NCI-H2081 treated with DMSO at 0.1 percent for 48 hours (cell line): ENCODE results near the gene PALD1.
"Not testable (repeated sequence)": the region's sequence is repeated elsewhere in the genome, so short reads cannot be mapped to it uniquely, and the experiment has no call there.

Experiments
- DNase-seq: peaks from one replicate; lab custom pipeline; 2025; lab: John Stamatoyannopoulos, UW

The PALD1 gene

DNA sequence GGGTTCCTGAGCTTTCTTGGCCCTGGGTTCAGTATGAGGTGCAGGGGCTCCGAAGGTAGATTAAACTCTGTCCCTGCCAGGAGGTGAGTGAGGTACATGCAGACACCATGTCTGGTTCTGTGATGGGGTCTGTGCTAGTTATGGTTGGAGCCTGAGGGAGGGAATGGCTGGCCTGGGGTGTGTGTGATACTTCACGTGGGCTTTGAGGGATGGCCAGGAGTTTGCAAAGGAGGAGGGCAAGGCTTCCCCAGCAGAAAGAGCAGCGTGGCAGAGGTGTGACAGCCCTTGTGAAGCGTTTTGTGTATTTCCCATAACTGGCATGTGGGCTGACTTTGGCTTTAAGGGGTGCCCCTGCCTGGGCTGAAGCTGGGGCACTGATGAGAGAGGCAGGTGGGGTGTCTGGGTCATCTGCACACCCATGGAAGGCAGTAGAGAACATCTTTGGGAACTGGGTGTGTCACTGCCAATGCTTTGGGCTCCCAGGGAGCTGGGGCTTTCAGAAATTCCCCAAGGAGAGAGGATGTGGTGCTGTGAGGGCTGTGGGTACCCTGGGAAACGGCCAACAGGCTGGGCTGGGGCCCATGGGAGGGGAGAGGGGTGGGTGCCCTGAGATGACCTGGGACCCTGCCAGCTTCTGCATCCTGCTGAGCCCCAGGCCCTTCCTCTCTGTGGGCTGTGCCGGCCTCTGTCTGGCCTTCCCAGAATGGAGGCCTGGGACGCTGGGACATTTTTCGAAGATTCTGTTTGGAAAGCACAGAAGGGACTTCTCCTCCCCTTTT is 4.6 kb downstream of the PALD1 start:
- no peak for DNase-seq

DNA sequence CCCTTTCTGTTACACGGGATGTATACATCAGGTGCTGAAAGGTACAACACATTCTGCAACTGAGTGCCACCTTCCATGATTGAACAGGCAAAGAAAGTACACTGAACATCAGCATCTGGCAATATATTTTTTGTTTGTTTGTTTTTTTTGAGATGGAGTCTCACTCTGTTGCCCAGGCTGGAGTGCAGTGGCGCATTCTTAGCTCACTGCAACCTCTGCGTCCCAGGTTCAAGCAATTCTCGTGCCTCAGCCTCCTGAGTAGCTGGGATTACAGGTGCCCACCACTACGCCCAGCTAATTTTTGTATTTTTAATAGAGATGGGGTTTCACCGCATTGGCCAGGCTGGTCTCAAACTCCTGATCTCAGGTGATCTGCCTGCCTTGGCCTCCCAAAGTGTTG is 5.3 kb downstream of the PALD1 start:
- not testable (repeated sequence) for DNase-seq

DNA sequence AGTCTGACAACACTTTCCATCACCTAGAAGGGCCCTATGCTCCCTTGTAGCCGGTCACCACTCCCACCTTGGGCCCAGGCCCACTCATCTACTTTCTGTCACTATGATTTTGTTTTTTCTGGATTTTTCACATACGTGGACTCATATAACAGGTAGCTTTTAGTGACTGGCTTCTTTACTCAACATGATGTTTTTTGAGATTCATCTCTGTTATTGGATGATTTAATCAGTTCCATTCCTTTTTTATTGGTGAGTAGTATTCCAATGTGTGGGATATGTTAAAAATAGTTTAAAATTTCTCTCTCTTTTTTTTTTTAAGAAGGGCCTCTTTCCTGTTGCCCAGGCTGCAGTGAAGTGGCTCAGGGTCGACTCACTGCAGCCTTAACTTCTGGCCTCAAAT is 9.3 kb downstream of the PALD1 start:
- DNase-seq = no peak

DNA sequence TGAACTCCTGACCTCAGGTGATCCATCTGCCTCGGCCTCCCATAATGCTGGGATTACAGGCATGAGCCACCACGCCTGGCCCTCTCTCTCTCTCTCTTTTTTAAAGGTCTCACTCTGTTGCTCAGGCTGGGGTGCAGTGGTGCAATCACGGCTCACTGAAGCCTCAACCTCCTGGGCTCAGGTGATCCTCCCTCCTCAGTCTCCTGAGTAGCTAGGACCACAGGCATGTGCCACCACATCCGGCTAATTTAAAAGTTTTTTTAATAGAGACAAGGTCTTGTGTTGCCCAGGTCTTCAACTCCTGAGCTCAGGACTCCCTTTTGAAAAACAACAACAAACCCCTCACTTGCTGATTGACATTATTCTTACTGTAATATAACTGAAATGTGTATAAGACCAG is 11.6 kb downstream of the PALD1 start:
- DNase-seq = no peak

DNA sequence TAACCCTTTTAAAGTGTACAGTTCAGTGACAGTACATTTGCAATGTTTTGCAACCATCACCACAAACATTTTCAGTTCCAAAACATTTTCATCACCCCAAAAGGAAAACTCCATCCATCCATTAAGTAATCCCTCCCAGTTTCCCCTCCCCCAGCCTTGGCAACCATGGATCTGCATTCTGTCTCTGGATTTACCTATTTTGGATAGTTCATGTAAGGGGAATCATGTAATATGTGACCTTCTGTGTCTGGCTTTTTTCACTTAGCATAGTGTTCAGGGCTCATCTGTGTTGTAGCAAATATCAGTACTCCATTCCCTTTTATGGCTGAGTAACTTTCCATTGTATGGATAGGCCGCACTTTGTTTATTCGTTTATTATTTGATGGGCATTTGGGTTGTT is 13.0 kb downstream of the PALD1 start:
- no peak for DNase-seq

DNA sequence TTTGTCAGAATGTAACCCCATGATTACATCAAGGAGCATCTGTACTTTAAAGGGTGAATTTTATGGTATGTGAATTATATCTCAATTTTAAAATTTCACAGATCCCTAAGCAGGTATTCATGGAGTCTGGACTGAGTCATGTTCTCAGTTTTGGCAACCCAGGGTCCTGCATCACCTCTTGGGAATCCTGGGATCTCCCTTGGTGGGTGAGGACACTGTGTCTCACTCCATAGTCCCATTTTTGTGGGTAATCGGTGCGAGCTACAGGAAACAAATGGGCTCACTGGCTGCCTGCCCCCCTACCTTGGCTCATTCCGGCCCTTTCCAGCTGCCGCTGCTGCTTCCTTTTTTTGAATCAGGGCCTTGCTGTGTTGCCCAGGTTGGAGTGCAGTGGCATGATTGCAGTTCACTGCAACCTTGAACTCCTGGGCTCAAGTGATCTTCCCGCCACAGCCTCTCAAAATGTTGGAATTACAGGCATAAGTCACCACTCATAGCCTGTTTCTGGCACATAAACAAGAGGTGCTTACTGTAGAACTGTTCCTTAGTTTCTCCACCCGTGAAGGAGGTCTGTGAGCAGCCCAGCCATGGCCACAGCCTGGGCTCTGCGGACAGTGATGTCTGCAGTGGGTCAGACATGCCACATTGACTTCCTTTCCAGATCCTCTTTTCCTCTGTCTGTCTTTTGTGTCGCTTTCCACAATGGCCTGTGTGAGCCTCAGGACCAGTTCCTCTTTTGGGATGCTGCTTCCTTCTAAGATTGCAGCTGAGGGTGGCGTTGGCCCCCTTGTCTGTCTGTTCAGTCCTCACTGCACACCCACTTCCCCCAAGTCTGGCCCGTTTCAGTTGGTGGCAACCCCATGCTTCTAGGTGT is 14.5 kb downstream of the PALD1 start:
- DNase-seq = no peak

- DNase-seq = no peak
Measured at GRCh38 chr10:70493660-70494234, 15.2 kb downstream of the PALD1 start.

- no peak for DNase-seq
Measured at GRCh38 chr10:70494536-70494935, 16.0 kb downstream of the PALD1 start.

GRCh38 chr10:70494966-70495365 is 16.4 kb downstream of the PALD1 start:
- DNase-seq = no peak

DNA sequence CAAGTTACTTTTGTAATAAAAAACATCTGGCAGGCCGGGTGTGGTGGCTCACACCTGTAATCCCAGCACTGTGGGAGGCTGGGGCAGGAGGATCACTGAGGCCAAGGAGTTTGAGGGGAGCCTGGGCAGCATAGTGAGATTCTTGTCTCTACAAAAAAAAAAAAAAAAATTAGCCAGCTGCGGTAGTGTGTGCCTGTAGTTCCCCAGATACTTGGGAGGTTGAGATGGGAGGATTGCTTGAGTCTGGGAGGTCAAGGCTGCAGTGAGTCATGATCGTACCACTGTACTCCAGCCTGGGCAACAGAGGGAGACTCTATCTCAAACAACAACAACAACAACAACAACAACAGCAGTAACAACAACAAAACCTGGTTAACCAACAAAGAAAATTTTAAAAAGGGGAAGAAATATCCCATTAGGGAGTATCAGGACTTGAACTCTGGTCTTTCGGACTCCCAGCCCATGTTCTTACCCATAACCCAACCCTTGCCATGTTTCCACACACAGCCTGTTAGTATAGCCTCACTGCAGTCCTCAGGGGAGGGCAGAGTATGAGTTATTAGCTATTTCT is 17.2 kb downstream of the PALD1 start:
- DNase-seq = no peak

DNA sequence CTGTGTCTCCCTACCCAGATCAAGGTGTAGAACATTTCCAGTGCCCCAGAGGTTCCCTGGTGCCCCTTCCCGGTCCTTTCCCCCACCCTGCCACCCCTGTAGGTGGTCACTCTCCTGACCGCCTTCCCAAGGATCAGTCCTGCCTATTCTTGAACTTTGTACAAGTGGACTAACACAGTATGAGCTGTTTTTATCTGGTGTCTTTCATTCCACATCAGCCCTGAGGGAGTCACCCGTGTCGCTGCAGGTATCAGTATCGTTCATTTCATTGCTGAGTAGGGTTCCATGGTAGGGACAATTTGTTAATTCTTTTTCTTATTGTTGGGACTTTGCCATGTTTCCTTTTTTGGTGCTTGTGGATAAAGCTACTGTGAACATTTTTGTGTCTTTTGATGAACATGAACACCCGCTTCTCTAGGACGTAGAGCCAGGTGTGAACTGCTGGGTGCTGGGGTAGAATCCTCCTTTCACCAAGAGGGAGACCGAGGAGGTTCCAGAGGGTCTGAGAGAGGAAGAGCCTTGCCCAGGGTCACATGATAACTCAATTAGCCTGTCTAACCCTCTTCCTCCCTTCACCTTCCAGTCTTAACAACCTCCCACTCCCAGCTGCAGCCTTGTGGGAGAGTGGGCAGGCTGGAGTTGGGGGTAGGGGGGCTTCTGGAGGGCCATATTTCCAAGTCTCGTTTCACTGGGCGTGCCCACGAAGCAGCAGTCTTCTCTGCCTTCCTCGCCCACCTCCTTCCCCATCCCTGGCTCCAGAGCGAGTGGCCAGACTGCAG is 18.0 kb downstream of the PALD1 start:
- DNase-seq = no peak

GRCh38 chr10:70497120-70497545 is 18.6 kb downstream of the PALD1 start:
- no peak for DNase-seq

DNA sequence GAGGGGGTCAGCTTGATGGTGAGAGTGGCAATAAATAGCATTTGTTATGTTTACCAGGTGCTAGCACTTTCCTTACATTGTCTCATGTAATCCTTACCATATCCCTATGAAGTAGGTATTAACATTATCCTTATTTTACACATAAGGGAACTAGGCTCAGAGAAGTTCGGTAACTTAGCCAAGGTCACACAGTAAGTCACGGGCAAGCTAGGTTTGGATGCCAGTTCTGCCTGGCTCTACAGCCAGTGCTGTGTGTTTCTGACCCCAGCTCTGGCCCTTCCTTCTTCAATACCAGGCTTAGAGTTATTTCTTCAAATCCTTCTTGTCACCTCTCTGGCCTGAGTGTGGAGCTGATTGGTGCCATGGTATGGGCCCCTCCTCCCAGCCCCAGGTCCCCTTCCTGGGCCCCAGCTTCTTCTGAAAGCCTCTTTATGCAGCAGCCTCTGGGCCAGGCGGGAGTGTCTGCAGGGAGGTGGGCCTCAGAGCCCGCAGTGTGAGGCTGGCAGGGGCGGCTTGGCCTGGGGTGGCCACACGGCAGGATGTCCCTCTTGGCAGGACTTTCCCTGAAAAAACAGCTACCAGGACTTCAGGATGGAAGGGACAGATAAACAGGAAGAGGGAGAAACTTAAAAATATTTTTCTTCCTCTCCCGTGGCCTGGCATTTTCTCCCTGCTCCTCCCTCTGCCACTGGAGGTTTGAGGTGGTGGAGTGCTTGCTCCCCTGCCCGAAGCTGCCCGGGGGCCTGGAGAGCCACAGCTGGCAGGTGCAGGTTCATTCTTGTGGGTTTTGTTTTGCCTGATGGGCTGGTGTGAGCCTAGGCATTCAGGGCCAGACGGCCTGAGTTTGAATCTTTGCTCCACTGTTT is 20.6 kb downstream of the PALD1 start:
- DNase-seq = no peak

- DNase-seq = no peak
Measured at GRCh38 chr10:70499836-70500167, 21.2 kb downstream of the PALD1 start.

- no peak for DNase-seq
Measured at GRCh38 chr10:70500368-70500767, 21.8 kb downstream of the PALD1 start.

DNA sequence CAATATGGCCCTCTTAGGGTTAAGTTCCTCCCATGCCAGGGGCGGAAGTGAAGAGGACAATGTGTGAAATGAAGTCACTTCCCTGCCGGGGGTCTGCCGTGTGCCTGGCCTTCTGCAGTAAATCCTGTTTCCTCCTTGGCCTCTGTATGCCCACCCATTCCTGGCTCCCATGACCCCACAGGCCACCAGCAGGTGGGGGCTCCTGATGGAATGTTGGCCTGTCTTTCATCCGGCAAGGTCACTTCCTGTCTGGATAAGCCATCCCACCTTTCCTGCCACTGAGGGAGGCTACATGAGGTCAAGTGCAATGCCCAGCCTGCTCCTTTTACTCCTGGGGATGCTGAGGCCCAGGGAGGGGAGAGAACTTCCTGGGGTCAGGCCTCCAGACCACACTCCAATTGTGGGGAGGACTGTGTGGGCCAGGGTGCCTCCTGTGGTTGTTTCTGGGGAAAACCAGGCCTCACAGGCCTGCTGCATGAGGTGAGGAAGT is 22.3 kb downstream of the PALD1 start:
- no peak for DNase-seq

- no peak for DNase-seq
Measured at GRCh38 chr10:70502406-70502805, 23.8 kb downstream of the PALD1 start.

DNA sequence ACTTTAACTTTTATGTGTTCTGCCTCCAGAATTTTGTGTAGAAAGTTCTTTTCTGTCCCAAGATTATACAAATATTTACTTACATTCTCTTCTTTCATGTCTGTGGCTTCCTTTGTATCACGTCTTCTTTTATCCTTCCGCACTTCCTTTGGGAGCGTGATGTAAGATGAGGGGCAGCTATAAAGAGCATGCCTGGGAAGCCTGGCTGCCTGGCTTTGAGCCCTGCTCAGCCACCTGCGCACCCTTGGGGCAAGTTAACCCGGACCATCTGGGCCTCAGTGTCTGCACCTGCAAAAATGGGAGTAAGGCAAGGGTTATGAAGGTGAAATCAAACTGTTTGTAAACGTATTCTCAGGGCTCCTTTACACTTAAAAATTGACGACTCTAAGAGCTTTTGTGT is 25.2 kb downstream of the PALD1 start:
- no peak for DNase-seq

GRCh38 chr10:70504521-70505358 is 26.2 kb downstream of the PALD1 start:
- DNase-seq = no peak

DNA sequence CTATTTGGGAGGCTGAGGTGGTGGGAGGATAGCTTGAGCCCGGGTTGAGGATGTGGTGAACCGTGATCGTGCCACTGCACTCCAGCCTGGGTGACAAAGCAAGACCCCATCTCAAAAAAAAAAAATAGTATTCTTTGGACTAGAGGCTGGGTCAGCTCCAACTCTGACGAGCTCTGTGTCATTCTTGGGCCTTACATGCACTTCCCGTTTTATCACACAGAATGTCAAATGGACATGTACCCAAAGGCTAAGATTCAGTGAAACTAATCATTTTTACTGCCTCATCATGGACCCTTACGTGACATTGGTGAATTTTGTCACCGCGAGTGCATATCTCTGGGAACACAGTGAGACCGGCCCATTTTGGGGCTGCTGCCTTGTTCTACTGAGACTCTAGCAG is 27.3 kb downstream of the PALD1 start:
- no peak for DNase-seq
